WI38 (cell line): ENCODE results near the gene KPNA5.
"Not testable (repeated sequence)": the region's sequence is repeated elsewhere in the genome, so short reads cannot be mapped to it uniquely, and the experiment has no call there.

Experiments
- H3K4me3 ChIP-seq: 2 replicates; pipeline ENCODE4 v1.5.1; 2011; ENCODE audit warnings: low read depth, mild to moderate bottlenecking, control low read depth, low read length
- CTCF ChIP-seq: IDR thresholded peaks from 2 replicates; pipeline ENCODE4 v1.5.1; 2012; ENCODE audit warnings: low read depth, mild to moderate bottlenecking, control low read depth, low read length

KPNA5 gene

GRCh38 chr6:116714296-116714695 is 33.3 kb downstream of the KPNA5 start:
- H3K4me3 ChIP-seq, result no peak overlapping the region
- no peak for TF ChIP-seq CTCF

- TF ChIP-seq CTCF, result no peak
- no peak overlapping the region for H3K4me3 ChIP-seq
Observed at GRCh38 chr6:116714761-116715160, 33.8 kb downstream of the KPNA5 start.

GRCh38 chr6:116726947-116727346 is 45.9 kb downstream of the KPNA5 start:
- no peak for TF ChIP-seq CTCF
- no peak overlapping the region for H3K4me3 ChIP-seq

GRCh38 chr6:116730513-116730912 is 49.5 kb downstream of the KPNA5 start:
- H3K4me3 ChIP-seq, result no peak overlapping the region
- no peak for TF ChIP-seq CTCF

GRCh38 chr6:116737004-116737403 is 56.0 kb downstream of the KPNA5 start:
- no peak overlapping the region for H3K4me3 ChIP-seq
- TF ChIP-seq CTCF, result no peak

GRCh38 chr6:116740486-116740885 is 59.5 kb downstream of the KPNA5 start:
- H3K4me3 ChIP-seq, result not testable (repeated sequence)

- TF ChIP-seq CTCF, result no peak
- H3K4me3 ChIP-seq, result no peak overlapping the region
Observed at GRCh38 chr6:116741571-116741970, 60.6 kb downstream of the KPNA5 start.

- no peak overlapping the region for H3K4me3 ChIP-seq
- no peak for TF ChIP-seq CTCF
Observed at GRCh38 chr6:116745176-116745575, 64.2 kb downstream of the KPNA5 start.
